HEK293 (cell line): ENCODE results near the gene GOLGA8N.

Source experiments
- ZBTB1 ChIP-seq: fragments of 450-650 bp; formaldehyde crosslinking; IDR thresholded peaks from 2 replicates; pipeline ENCODE4 v1.5.1; 2016; ENCODE audit warnings: missing biosample characterization, missing genetic modification characterization
- ZFP41 ChIP-seq: fragments of 450-650 bp; formaldehyde crosslinking; IDR thresholded peaks from 2 replicates; pipeline ENCODE4 v1.5.1; 2016; ENCODE audit warnings: missing biosample characterization, missing genetic modification characterization, borderline replicate concordance
- ZNF24 ChIP-seq: fragments of 450-650 bp; formaldehyde crosslinking; IDR thresholded peaks from 2 replicates; pipeline ENCODE4 v1.5.1; 2016; ENCODE audit warnings: missing biosample characterization, missing genetic modification characterization
- ZSCAN23 ChIP-seq: fragments of 450-650 bp; formaldehyde crosslinking; IDR thresholded peaks from 2 replicates; pipeline ENCODE4 v1.5.1; 2016; ENCODE audit warnings: missing biosample characterization, missing genetic modification characterization

DNA sequence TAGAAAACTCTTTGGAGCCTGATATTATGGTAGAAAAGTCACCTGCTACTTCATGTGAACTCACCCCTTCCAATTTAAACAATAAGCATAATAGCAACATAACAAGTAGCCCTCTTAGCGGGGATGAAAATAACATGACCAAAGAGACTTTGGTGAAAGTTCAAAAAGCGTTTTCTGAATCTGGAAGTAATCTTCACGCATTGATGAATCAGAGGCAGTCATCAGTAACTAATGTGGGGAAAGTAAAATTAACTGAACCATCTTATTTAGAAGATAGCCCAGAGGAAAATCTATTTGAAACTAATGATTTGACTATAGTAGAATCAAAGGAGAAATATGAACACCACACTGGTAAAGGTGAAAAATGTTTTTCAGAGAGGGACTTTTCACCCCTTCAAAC, 43.2 kb downstream of the GOLGA8N start:
- TF ChIP-seq ZSCAN23 (no peak), ZFP41 (tag by site-specific recombination) (no peak), ZBTB1 (tag by site-specific recombination) (no peak), ZNF24 (no peak)
